HepG2 (cell line): ENCODE results near the gene SOX12. TPM values are rescaled to one million over a fixed set of nuclear protein-coding genes. Genes with fewer than 3 reads are reported as not detected.

ENCODE experiments used
- BRD4 ChIP-seq: sonication (generic); formaldehyde crosslinking; IDR thresholded peaks from 2 replicates; pipeline ENCODE4 v1.4.0; 2020; ENCODE audit warnings: missing genetic modification reagents
- KAT7 ChIP-seq: IDR thresholded peaks from 2 replicates; pipeline ENCODE4 v1.6.1; 2018; ENCODE audit warnings: borderline replicate concordance, missing compliant biosample characterization
- RARA ChIP-seq: IDR thresholded peaks from 2 replicates; pipeline ENCODE4 v1.6.1; 2016; ENCODE audit warnings: missing genetic modification reagents, missing compliant biosample characterization
- STAT6 ChIP-seq: sonication (generic); formaldehyde crosslinking; IDR thresholded peaks from 2 replicates; pipeline ENCODE4 v1.4.0; 2020; ENCODE audit warnings: missing genetic modification reagents, mild to moderate bottlenecking, borderline replicate concordance
- UBTF ChIP-seq: sonication (generic); formaldehyde crosslinking; IDR thresholded peaks from 2 replicates; pipeline ENCODE4 v1.4.0; 2020; ENCODE audit warnings: mild to moderate bottlenecking, missing genetic modification reagents
- ZC3H13 ChIP-seq: sonication (generic); formaldehyde crosslinking; IDR thresholded peaks from 2 replicates; pipeline ENCODE4 v1.8.1; 2023; ENCODE audit warnings: mild to moderate bottlenecking, missing genetic modification reagents, moderate library complexity
- ZHX1 ChIP-seq: sonication (generic); formaldehyde crosslinking; IDR thresholded peaks from 2 replicates; pipeline ENCODE4 v1.8.1; 2022; ENCODE audit warnings: low read depth, mild to moderate bottlenecking, missing genetic modification reagents
- ZNF18 ChIP-seq: sonication (generic); formaldehyde crosslinking; IDR thresholded peaks from 2 replicates; pipeline ENCODE4 v1.8.0; 2022; ENCODE audit warnings: mild to moderate bottlenecking, missing genetic modification reagents; ENCODE audit not compliant: insufficient replicate concordance
- ZNF484 ChIP-seq: sonication (generic); formaldehyde crosslinking; IDR thresholded peaks from 2 replicates; pipeline ENCODE4 v1.5.1; 2020; ENCODE audit warnings: mild to moderate bottlenecking, low read depth, missing genetic modification reagents, borderline replicate concordance
- ZNF660 ChIP-seq: sonication (generic); formaldehyde crosslinking; IDR thresholded peaks from 2 replicates; pipeline ENCODE4 v1.5.1; 2020; ENCODE audit warnings: mild to moderate bottlenecking, low read depth, missing genetic modification reagents, borderline replicate concordance
- ZNF891 ChIP-seq: sonication (generic); formaldehyde crosslinking; IDR thresholded peaks from 2 replicates; pipeline ENCODE4 v1.5.0; 2020; ENCODE audit warnings: mild to moderate bottlenecking, missing genetic modification reagents
- polyA plus RNA-seq, 8 experiments: library from polyadenylated mRNA; depleted of rRNA in 3 of 8; stranded (reverse) in 7 of 8; unstranded in 1 of 8; fragments of >200 nt; fragmentation: Illumina TruSeq in 4 of 8; extraction: Trizol in 4 of 8; gene quantifications; 2 replicates each; pipeline versions ENCODE4 v1.2.1 to v1.2.3, GENCODE V29; 2011 to 2016; ENCODE audit warnings: low read depth in 4 of 8, missing spikeins in 1 of 8, mixed read lengths in 1 of 8; ENCODE audit not compliant: insufficient read depth in 1 of 8
- total RNA-seq, 5 experiments: library from RNA; depleted of rRNA; stranded (reverse); fragments of >200 nt; fragmentation: Illumina TruSeq; extraction: Trizol; gene quantifications; 2 replicates each; pipeline ENCODE4 v1.2.3, GENCODE V29; 2016; ENCODE audit warnings: low read depth in 1 of 5
- TF ChIP-seq, protein P1 (sequence below): sonication (generic); formaldehyde crosslinking; IDR thresholded peaks from 2 replicates; pipeline ENCODE4 v1.4.0; 2020; ENCODE audit warnings: missing genetic modification reagents, borderline replicate concordance
- TF ChIP-seq, protein P2 (sequence below): sonication (generic); formaldehyde crosslinking; IDR thresholded peaks from 2 replicates; pipeline ENCODE4 v1.5.0; 2020; ENCODE audit warnings: missing genetic modification reagents, mild to moderate bottlenecking, borderline replicate concordance

The SOX12 gene
- total and polyA plus RNA-seq, 2 of the 13 experiments (the other 11 are each of a cell fraction or from before 2014, with no cell fraction given) = 10.0 to 18.7 TPM

DNA sequence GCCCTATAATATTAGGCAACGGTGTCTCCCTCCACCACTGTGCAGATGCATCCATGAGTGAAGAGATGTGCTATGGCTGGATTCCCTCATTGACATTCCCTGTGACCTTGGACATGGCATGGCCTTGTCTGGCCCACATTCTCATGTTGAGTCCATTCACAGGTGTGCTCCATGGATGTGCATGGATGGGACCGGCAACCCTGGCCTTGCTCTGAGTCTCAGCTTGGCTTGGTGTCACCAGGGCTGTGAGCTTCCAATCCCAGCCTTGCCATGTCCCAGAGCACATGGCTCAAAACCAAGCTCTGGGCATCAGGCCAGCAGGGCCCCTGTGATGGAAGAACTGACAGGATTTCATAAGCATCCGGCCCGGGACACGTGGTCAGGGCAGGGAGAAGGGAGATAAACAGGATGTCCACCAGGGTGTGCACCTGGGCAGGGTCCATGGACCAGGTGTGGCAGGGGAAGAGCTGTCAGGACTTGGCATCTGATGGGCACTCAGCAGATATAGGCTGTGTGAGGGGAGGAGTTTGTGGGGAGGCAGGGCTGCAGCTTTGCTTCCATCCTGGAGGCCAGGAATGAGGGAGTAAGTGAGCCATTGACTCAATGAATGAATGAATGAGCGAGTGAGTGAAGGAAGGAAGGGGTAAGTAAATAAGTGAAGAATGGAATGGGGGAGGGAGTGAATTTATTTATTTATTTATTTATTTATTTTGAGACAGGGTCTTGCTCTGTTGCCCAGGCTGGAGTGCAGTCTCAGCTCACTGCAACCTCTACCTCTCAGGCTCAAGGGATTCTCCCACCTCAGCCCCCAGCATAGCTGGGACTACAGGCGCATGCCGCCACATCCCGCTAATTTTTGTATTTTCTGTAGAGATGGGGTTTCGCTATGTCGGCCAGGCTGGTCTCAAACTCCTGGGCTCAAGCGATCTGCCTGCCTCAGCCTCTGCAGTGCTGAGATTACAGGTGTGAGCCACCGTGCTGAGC, 37.2 kb downstream of the SOX12 start (continued):
- peak; percentile 97 for TF ChIP-seq ZNF18
- TF ChIP-seq UBTF (CRISPR knock-in tag) = peak; percentile 93
- peak; percentile 91 for TF ChIP-seq ZHX1 (CRISPR knock-in tag)
- peak; percentile 99 for TF ChIP-seq BRD4 (CRISPR knock-in tag)
- TF ChIP-seq KAT7 = peak; percentile 95
- peak; percentile 91 for TF ChIP-seq ZNF484 (CRISPR knock-in tag)
- TF ChIP-seq ZNF891 (CRISPR knock-in tag) = peak; percentile 99
- TF ChIP-seq ZNF660 (CRISPR knock-in tag) = peak; percentile 83; the same call in 1 of the 2 replicates
- TF ChIP-seq, protein P1, sequence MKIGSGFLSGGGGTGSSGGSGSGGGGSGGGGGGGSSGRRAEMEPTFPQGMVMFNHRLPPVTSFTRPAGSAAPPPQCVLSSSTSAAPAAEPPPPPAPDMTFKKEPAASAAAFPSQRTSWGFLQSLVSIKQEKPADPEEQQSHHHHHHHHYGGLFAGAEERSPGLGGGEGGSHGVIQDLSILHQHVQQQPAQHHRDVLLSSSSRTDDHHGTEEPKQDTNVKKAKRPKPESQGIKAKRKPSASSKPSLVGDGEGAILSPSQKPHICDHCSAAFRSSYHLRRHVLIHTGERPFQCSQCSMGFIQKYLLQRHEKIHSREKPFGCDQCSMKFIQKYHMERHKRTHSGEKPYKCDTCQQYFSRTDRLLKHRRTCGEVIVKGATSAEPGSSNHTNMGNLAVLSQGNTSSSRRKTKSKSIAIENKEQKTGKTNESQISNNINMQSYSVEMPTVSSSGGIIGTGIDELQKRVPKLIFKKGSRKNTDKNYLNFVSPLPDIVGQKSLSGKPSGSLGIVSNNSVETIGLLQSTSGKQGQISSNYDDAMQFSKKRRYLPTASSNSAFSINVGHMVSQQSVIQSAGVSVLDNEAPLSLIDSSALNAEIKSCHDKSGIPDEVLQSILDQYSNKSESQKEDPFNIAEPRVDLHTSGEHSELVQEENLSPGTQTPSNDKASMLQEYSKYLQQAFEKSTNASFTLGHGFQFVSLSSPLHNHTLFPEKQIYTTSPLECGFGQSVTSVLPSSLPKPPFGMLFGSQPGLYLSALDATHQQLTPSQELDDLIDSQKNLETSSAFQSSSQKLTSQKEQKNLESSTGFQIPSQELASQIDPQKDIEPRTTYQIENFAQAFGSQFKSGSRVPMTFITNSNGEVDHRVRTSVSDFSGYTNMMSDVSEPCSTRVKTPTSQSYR (CRISPR knock-in tag) = peak; percentile 85; the same call in 1 of the 2 replicates
- peak; percentile 90 for TF ChIP-seq RARA (CRISPR knock-in tag)
- peak; percentile 95 for TF ChIP-seq ZC3H13 (CRISPR knock-in tag)
- TF ChIP-seq STAT6 (CRISPR knock-in tag) = peak; percentile 97
- TF ChIP-seq, protein P2, sequence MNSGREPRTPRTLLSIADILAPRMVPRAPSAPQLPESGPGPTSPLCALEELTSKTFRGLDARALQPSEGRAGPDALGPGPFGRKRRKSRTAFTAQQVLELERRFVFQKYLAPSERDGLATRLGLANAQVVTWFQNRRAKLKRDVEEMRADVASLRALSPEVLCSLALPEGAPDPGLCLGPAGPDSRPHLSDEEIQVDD = peak; percentile 98
